Spleen (tissue), 7 donors: ENCODE data around the gene TMEM198.

Source experiments
- CTCF ChIP-seq, 11 experiments: fragments of 200-600 bp in 7 of 11; fragments of 450-650 bp in 4 of 11; sonication (generic) in 4 of 11; IDR thresholded peaks in 8 of 11; conservative IDR thresholded peaks in 3 of 11; 1 replicate in 7 of 11; 2 replicates in 4 of 11; pipeline versions ENCODE4 v1.4.0 to v1.8.0; 2016 to 2021; ENCODE audit warnings: antibody characterized with exemption in 11 of 11, inconsistent platforms in 4 of 11, mild to moderate bottlenecking in 1 of 11
- POLR2A ChIP-seq, 3 donors: fragments of 450-650 bp; IDR thresholded peaks; one replicate each; pipeline ENCODE4 v1.5.1; 2017; ENCODE audit warnings: antibody characterized with exemption in 3 of 3, mild to moderate bottlenecking in 1 of 3
- donor health status: DM: no; HTN: no; CAD: no; lungs with moderate emphysema.
- donor health status: DM: no; HTN: no; CAD: no.
- donor health status: DM: no; HTN: no; CAD: no.

GRCh38 chr2:219507581-219508443, 36.0 kb upstream of the TMEM198 start:
- TF ChIP-seq CTCF (IDR thresholded peaks at IDR 0.05 in 8 of 11, conservative IDR thresholded peaks at IDR 0.05 in 3 of 11) (no peak), POLR2A (IDR thresholded peaks at IDR 0.05) (no peak)
